K562 (cell line): ENCODE measurements around the gene SIGLEC1. TPM values are rescaled to one million over a fixed set of nuclear protein-coding genes. Genes with fewer than 3 reads are reported as not detected.

Source experiments
- ATF1 ChIP-seq, 2 experiments: fragments of 450-650 bp in 1 of 2; IDR thresholded peaks; 2 replicates each; pipeline ENCODE4 v1.6.1; 2016; ENCODE audit warnings: missing compliant biosample characterization in 1 of 2, missing genetic modification characterization in 1 of 2
- CAMTA2 ChIP-seq: fragments of 250-450 bp; sonication (Bioruptor Pico); conservative IDR thresholded peaks from 2 replicates; pipeline ENCODE4 v1.5.1; 2022
- CBX3 ChIP-seq, 2 experiments: IDR thresholded peaks; 1 replicate in 1 of 2; 2 replicates in 1 of 2; pipeline ENCODE4 v1.6.1; 2012; ENCODE audit warnings: inconsistent platforms in 2 of 2, low read length in 2 of 2, borderline replicate concordance in 1 of 2, control low read depth in 1 of 2
- CTCF ChIP-seq, 3 experiments: IDR thresholded peaks in 2 of 3; conservative IDR thresholded peaks in 1 of 3; 2 replicates each; pipeline ENCODE4 v1.5.1; 2011 to 2012; ENCODE audit warnings: low read length in 3 of 3, mild to moderate bottlenecking in 3 of 3, control low read depth in 2 of 3, improper control_type of control experiment in 1 of 3, inconsistent platforms in 1 of 3, low read depth in 1 of 3, mixed read lengths in 1 of 3, moderate library complexity in 1 of 3; ENCODE audit not compliant: insufficient read depth in 2 of 3
- HLTF ChIP-seq: fragments of 450-650 bp; IDR thresholded peaks from 2 replicates; pipeline ENCODE4 v1.6.1; 2016
- KLF13 ChIP-seq: fragments of 450-650 bp; IDR thresholded peaks from 2 replicates; pipeline ENCODE4 v1.6.1; 2016; ENCODE audit warnings: missing genetic modification characterization, low read depth, mild to moderate bottlenecking, missing compliant biosample characterization, moderate library complexity, borderline replicate concordance
- MAFF ChIP-seq: IDR thresholded peaks from 2 replicates; pipeline ENCODE4 v1.6.1; 2012; ENCODE audit warnings: low read length, improper control_type of control experiment
- NCOA1 ChIP-seq: fragments of 450-650 bp; IDR thresholded peaks from 2 replicates; pipeline ENCODE4 v1.6.1; 2016; ENCODE audit warnings: low read depth
- SMARCC2 ChIP-seq: fragments of 450-650 bp; IDR thresholded peaks from 2 replicates; pipeline ENCODE4 v1.6.1; 2017; ENCODE audit warnings: antibody characterized with exemption, moderate library complexity, mild to moderate bottlenecking, low read depth
- ZBTB8A ChIP-seq: fragments of 450-650 bp; IDR thresholded peaks from 2 replicates; pipeline ENCODE4 v1.6.1; 2018; ENCODE audit warnings: mild to moderate bottlenecking, moderate library complexity; ENCODE audit not compliant: partially characterized antibody
- ZNF12 ChIP-seq: sonication (generic); formaldehyde crosslinking; IDR thresholded peaks from 2 replicates; pipeline ENCODE4 v1.4.0; 2020; ENCODE audit warnings: mild to moderate bottlenecking, missing genetic modification reagents
- ZNF146 ChIP-seq: IDR thresholded peaks from one replicate; pipeline ENCODE4 v1.6.1; 2018; ENCODE audit warnings: missing compliant biosample characterization; ENCODE audit not compliant: unreplicated experiment
- ZNF778 ChIP-seq: fragments of 450-650 bp; formaldehyde crosslinking; IDR thresholded peaks from 2 replicates; pipeline ENCODE4 v1.4.0; 2020; ENCODE audit warnings: mild to moderate bottlenecking, moderate library complexity
- polyA plus RNA-seq, 8 experiments: library from polyadenylated mRNA; depleted of rRNA in 4 of 8; stranded (reverse) in 5 of 8; unstranded in 3 of 8; fragments of >200 nt; fragmentation: Nextera tagmentation in 2 of 8; fragmentation: Illumina TruSeq in 1 of 8; extraction: Ambion mirVana in 2 of 8; extraction: Trizol in 1 of 8; gene quantifications; 2 replicates each; pipeline versions ENCODE4 v1.2.1 to v1.2.3, GENCODE V29; 2011 to 2014; ENCODE audit warnings: inconsistent platforms in 1 of 8, missing spikeins in 1 of 8
- total RNA-seq, 7 experiments: library from RNA; depleted of rRNA in 6 of 7; stranded (reverse); fragments of >200 nt in 6 of 7; fragmentation: Illumina TruSeq in 2 of 7; extraction: Trizol in 2 of 7; gene quantifications; 2 replicates each; pipeline versions ENCODE4 v1.2.1 to v1.2.3, GENCODE V29; 2011 to 2021; ENCODE audit warnings: low replicate concordance in 1 of 7
- TF ChIP-seq, protein P1 (sequence below), 2 experiments: fragments of 450-650 bp; formaldehyde crosslinking in 1 of 2; IDR thresholded peaks; 2 replicates each; pipeline versions ENCODE4 v1.4.0 to v1.6.1; 2014 to 2020; ENCODE audit warnings: mild to moderate bottlenecking in 2 of 2, borderline replicate concordance in 1 of 2, low read depth in 1 of 2

SIGLEC1 gene
- total and polyA plus RNA-seq, 9 of the 15 experiments (the other 6 are each of a cell fraction or from before 2014, with no cell fraction given): 0.05 to 0.07 TPM; not detected in 7

- TF ChIP-seq, protein P1, sequence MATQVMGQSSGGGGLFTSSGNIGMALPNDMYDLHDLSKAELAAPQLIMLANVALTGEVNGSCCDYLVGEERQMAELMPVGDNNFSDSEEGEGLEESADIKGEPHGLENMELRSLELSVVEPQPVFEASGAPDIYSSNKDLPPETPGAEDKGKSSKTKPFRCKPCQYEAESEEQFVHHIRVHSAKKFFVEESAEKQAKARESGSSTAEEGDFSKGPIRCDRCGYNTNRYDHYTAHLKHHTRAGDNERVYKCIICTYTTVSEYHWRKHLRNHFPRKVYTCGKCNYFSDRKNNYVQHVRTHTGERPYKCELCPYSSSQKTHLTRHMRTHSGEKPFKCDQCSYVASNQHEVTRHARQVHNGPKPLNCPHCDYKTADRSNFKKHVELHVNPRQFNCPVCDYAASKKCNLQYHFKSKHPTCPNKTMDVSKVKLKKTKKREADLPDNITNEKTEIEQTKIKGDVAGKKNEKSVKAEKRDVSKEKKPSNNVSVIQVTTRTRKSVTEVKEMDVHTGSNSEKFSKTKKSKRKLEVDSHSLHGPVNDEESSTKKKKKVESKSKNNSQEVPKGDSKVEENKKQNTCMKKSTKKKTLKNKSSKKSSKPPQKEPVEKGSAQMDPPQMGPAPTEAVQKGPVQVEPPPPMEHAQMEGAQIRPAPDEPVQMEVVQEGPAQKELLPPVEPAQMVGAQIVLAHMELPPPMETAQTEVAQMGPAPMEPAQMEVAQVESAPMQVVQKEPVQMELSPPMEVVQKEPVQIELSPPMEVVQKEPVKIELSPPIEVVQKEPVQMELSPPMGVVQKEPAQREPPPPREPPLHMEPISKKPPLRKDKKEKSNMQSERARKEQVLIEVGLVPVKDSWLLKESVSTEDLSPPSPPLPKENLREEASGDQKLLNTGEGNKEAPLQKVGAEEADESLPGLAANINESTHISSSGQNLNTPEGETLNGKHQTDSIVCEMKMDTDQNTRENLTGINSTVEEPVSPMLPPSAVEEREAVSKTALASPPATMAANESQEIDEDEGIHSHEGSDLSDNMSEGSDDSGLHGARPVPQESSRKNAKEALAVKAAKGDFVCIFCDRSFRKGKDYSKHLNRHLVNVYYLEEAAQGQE (IDR thresholded peaks at IDR 0.05; ENCODE audit: borderline replicate concordance): peak; percentile 74; the same call in 1 of the 2 replicates
- TF ChIP-seq, protein P1 (CRISPR knock-in tag; IDR thresholded peaks at IDR 0.05; ENCODE audit: low read depth): no peak
- TF ChIP-seq ATF1 (CRISPR knock-in tag; IDR thresholded peaks at IDR 0.05) (no peak), ATF1 (tag; IDR thresholded peaks at IDR 0.05) (no peak), ZNF146 (CRISPR knock-in tag) (no peak), KLF13 (tag) (no peak), CBX3 (IDR thresholded peaks at IDR 0.05; ENCODE audit: borderline replicate concordance in 1 of 2, low read length in 2 of 2) (no peak), MAFF (no peak), ZNF12 (CRISPR knock-in tag) (no peak), CTCF (IDR thresholded peaks at IDR 0.05 in 2 of 3, conservative IDR thresholded peaks at IDR 0.05 in 1 of 3; ENCODE audit: insufficient read depth in 2 of 3, low read depth in 1 of 3, low read length in 3 of 3) (peak; percentile 78 to 83 (median 80)), HLTF (no peak), ZNF778 (CRISPR knock-in tag) (no peak), CAMTA2 (CRISPR knock-in tag) (no peak), ZBTB8A (no peak), NCOA1 (no peak), SMARCC2 (no peak)
Measured at GRCh38 chr20:3716195-3716834, 3.9 kb upstream of the SIGLEC1 start (continued).
